Right renal pelvis (tissue), 4 donors: ENCODE data around the gene EML1. TPM values are rescaled to one million over a fixed set of nuclear protein-coding genes. Genes with fewer than 3 reads are reported as not detected.

ENCODE experiments used
- DNase-seq, 4 donors: peaks; one replicate each; pipeline ENCODE4 v3.0.0-alpha.2; 2013; ENCODE audit warnings: low read depth in 4 of 4, low spot score in 3 of 4, missing footprints in 1 of 4
- polyA plus RNA-seq, 4 donors: library from polyadenylated mRNA; unstranded; fragments of 120-200 nt; gene quantifications; one replicate each; pipeline ENCODE4 v1.2.1, GENCODE V29; 2013; ENCODE audit not compliant: insufficient read length in 4 of 4

Gene EML1
- polyA plus RNA-seq, 4 donors = 38.0 to 42.1 (median 39.4) TPM

GRCh38 chr14:99980299-99980698 lies 187.1 kb downstream of the EML1 start:
- DNase-seq = no peak

- no peak for DNase-seq
Observed at GRCh38 chr14:99981806-99982205, 188.6 kb downstream of the EML1 start.

DNA sequence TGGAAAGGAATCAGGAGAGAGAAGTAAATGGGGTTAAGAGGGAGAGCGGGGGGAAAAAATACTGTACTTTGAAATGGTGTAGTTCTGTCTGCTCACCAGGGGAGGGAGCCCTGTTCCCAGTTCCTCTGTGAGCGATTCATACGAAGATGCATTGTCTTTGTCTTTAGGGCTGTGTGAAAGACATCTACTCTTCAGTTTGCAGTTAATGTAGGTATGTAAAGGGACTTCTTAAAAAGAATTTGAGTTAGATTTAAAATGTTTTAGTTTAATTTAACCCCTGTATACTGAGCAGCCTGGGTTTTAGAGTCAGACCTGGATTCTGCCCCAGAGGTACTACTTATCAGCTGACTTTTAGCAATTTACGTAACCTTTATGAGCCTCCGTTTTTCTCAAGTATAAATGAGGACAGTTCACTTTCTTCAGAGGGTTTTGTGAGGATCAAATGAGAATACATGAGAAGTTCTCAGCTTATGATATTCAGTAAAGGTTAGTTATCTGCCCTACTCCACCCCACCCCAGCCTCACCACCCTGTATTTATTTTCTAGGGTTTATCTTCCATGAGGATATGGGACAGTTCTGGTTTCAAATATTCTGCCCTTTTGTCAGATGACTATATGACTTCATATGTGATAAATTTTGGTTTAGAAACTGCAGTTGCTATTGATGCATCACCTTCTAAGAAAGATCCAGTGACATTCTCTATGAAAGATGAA lies 189.5 kb downstream of the EML1 start:
- DNase-seq = peak in 2 of 4 donors; percentile 57 to 63

GRCh38 chr14:99983251-99984015 lies 190.2 kb downstream of the EML1 start:
- no peak for DNase-seq

GRCh38 chr14:99984036-99984435 lies 190.8 kb downstream of the EML1 start:
- DNase-seq = no peak

DNA sequence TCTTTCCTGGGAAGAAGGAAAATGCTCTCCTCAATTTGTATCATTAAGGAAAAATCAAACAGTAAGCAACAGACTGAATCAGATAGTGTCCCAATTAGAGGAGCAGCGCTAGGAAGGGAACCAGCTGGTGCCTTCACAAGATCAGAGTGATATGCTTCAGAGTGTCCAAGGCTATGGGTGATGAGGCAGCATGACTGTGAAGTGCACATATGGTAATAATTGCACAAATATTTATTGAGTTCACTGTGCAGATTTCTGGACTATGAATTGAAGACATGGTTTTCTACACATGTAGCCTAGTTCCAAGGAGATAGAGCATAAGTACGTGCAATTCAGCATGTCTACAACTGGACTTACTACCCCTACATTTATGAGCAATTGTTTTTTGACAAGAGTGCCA lies 193.2 kb downstream of the EML1 start:
- DNase-seq = no peak

GRCh38 chr14:99989032-99989431 lies 195.8 kb downstream of the EML1 start:
- DNase-seq = no peak

DNA sequence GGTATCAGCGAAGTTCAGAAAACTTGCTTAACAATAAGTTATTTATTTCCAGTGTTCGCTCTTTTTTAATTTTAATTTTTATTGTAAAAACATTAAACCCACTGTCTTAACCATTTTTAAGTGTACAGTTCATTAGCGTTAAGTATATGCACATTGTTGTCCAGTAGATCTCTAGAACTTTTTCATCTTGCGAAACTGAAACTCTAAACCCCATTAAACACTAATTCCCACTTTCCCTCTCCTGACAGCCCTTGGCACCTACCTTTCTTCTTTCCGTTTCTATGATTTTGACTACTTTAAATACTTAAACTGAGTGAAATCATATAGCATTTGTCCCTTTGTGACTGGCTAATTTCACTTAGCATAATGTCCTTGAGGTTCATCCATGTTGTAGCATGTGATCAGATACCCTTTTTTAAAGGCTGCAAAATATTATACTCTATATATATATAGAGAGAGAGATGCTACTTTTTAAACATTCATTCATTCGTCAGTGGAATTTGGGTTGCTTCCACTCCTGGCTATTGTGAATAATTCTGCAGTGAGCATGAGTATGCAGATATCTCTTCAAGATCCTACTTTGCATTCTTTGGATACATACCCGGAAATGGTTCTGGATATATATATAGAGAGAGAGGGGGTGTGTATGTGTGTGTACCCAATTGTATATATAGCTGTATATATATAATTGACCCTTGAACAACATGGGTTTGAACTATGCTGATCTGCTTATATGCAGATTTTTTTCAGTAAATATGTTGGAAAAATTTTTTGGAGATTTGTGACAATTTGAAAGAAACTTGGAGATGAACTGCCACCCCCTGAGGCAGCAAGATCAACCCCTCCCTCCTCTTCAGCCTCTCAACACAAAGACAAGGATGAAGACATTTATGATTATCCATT lies 197.3 kb downstream of the EML1 start:
- no peak for DNase-seq

- DNase-seq = no peak
Observed at GRCh38 chr14:99991331-99991730, 198.1 kb downstream of the EML1 start.

Other genes with a start within 250 kb of the EML1 start
- 10 to 100 TPM; 29.1 to 38.7 (median 30.8) TPM for gene CCDC85C, start 189.2 kb upstream of the EML1 start, polyA plus RNA-seq
- gene HHIPL1, start 148.3 kb upstream of the EML1 start, polyA plus RNA-seq = 1 to 10 TPM; 1.7 to 2.0 (median 1.8) TPM
- gene CYP46A1, start 109.1 kb upstream of the EML1 start, polyA plus RNA-seq = 1 to 10 TPM; 1.5 to 2.2 (median 1.7) TPM